Dedifferentiated amniotic fluid mesenchymal stem cell (primary cell): Measurements from ENCODE around the gene OSGIN1.

Experiments
- DNase-seq: peaks from one replicate; pipeline ENCODE4 v3.0.0-alpha.2; 2016; ENCODE audit errors: extremely low spot score

The OSGIN1 gene, protein sequence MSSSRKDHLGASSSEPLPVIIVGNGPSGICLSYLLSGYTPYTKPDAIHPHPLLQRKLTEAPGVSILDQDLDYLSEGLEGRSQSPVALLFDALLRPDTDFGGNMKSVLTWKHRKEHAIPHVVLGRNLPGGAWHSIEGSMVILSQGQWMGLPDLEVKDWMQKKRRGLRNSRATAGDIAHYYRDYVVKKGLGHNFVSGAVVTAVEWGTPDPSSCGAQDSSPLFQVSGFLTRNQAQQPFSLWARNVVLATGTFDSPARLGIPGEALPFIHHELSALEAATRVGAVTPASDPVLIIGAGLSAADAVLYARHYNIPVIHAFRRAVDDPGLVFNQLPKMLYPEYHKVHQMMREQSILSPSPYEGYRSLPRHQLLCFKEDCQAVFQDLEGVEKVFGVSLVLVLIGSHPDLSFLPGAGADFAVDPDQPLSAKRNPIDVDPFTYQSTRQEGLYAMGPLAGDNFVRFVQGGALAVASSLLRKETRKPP

DNA sequence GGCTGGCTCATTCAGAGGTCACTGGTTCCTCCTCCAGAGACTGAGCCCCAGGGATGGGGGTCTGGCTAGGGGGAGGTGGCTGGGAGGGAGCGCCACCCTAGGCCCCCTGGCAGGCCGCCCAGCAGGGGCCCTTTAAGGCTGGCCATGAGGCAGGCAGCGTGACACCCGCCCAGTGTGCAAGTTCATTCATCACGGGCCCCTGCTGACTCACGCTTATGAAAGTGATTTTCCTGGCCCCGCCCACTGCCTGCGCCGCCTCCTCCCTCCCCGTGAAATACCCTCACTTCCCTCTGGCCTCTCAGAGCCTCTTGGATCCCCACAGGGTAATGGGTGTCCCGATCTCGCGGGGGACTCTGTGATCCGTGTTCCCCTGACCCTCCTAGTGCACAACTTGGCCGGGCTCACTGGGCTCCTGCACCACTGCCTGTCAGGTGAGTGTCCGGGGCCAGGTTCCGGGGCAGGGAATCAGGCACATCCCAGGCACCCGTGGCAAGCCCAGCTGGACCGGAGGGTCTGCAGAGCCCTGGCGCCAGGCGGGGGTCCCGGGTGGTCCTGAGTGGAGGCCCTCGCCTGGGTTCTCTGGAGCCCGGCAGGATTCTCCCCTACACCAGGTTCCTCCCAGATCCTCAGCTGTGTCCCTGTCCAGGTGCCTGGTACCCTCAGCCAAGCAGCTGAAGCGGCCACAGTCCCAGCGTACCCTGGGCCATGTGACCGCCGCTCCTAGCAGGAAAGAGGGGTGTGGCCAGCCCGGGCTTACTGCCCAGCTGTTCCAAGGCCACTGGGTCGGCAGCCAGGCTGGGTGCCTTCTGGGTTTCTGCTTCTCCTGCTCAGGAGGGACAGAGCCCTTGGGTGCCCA, at the start of gene OSGIN1:
OSGIN1 (plus strand) TSS at position 301 of the 856 bp plus-strand sequence. CDS start 4,432 bp downstream, outside the sequence.
- peak; percentile 90 for DNase-seq

DNA sequence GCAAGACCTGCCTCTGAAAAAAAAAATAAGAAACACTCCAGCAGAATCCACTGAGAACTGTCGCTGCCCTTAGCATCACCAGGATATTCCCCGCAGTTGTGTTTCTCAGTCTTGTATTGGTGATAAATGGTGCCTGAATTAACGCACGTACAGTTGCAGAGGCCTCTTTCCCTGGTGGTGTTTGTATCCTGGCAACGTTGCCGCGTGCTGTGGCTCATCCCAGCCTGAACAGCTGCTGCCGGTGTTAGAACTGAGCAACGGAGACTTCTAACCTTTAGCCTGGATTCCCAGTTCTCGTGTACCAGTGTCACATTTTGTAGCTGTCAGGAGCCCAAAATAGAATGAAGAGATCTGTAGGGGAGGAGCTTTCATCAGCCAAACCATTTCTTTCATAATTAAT, 49.3 kb upstream of the OSGIN1 start:
- DNase-seq, result no peak

DNA sequence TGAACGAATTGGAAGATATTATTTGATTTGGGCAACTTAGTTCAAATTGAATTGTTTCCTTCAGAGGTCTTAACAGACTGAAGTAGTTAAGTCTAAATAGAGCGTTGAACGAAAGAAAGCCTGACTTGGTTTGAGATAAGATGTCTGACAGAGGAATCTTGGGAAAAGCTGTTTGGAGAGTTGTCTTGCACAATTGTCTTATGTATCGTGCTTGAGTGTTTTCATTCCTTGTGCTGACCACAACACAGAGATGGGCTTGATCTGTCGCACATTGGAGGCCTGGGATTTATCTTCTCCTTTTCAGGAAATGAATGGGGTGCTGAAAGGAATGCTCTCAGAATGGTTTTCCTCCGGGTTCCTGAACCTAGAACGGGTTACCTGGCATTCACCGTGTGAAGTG, 46.4 kb upstream of the OSGIN1 start:
- no peak for DNase-seq

DNA sequence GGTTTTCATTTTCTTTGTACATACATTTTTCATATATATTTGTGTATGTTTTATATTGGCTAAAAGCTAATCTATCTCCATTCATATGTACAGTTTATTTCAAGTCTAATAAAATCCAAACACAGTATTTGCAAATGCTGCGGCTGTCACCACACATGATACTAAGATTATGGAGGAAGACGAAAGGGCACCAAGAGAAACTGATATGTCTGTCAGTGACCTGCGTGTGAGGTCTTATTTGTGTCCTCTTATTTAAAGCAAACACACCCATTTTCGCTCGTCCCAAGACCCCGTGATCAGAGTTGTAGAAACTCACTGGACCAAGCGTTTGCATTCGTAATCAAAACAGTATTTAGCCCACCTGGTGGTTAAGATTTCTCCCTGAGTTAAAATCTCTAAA, 45.9 kb upstream of the OSGIN1 start:
- DNase-seq, result no peak

DNA sequence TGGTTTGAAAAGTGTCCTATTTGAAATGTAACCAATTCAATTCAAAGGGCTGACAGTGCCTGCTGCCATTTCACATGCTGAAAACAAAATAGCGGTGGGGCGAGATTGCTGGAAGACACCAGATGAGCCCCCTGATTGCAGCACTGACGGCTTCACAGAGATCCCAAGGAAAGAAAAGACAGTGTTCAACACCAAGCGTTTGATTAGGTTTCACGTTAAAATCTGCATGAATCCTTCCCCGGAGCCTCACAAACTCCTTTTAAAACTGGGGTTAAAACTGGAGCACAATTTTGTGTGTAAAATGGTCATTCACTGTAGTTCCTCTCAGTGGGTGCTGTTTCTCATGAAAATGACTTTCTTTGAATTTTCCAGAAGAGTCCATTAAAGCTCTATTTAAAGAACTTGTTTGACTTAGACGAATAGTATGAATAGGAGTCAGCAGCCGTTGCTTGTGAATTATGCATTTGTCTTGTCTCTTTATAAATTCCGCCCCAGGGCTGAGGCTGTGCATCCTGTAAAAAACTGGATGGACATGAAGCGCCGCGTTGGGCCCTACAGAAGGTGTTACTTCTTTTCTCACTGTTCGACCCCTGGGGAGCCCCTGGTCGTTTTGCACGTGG, 45.3 kb upstream of the OSGIN1 start:
- DNase-seq, result no peak

DNA sequence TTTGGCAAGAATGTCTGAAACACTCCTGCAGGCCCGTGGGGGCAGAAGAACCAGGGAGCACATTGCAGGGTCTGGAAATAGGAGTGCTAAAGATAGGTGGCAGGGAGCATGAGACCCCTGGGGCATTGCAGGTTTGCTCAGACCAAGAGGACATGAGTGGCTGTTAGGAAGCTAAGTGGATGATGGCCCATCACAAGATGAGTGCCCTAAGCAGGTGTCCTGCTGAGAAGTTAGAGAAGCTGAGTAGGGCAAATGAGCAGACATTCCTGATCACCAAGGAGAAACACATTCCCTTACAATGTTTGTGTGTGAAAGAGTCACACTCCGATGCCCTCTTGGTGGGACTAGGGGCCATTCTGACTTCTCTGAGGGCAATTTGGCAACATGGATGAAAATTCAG, 44.2 kb upstream of the OSGIN1 start:
- no peak for DNase-seq

DNA sequence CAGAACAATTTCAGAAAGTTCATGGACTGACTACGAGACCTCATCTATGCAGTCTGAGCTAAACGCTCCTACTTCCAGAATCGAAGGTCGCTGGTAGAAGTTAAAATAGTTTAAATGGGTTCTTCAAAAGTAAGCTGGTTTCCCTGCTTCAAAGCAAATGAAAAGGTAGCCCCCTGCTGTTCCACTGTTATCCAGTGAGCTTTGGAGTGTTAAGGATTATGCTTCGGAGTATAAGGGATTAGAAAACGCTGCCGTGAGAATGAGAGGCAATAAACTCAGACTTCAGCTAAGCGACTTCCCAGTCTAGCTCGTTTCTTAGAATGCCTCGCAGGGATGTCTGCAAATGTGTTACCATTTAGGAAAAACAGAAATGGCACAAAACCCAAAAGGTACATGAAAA, 41.8 kb upstream of the OSGIN1 start:
- DNase-seq, result no peak

DNA sequence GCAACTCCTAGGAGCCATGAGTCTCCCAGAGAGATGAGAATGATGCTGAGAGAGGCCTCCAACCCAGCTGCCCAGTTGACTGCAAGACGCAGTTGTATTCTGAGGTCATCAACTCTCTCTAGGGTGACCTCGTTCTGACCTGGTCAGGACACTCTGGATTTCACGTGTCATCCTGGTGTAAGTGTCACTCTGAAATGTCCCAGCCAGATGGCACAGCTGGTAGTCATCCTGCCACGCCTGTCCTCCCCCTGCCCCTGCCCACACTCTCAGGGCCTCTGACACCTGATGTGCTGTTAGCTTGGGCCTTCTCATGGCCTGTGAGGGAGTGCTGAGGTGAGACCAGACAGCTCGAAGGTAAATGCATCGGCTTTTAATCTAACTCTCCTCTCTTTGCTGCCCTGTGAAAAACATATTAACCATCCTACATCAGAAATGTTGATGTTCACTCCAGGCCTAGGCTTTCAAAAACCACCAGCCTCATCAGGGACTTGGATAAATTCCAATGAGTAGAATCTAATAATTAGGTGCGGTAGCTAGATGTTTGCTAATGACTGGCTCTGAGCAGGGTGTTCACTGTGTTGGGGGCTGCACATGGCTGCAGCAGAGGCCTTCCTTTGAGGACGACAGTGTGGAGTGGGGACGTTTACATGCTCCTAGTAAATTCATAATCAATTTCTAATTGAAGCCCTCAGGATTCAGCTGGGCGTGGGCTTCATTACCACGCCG, 40.4 kb upstream of the OSGIN1 start:
- DNase-seq, result no peak

DNA sequence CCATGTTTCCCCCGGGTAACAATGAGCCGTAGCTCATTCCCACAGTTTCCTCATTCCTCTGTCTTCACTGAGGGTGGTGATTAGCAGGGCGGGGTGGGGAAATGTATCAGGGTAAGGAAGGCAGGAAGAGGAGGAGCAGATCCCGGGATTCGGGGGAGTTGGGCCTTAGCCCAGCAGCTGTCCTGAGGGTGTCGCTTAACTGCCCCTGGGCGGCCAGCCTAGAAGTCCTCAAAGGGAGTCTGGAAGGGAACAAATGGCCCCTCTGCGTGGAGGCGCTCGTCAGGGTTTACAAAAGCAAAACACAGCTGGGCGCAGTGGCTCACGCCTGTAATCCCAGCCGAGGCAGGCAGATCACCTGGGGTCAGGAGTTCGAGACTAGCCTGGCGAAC, 39.8 kb upstream of the OSGIN1 start:
- DNase-seq, result no peak

DNA sequence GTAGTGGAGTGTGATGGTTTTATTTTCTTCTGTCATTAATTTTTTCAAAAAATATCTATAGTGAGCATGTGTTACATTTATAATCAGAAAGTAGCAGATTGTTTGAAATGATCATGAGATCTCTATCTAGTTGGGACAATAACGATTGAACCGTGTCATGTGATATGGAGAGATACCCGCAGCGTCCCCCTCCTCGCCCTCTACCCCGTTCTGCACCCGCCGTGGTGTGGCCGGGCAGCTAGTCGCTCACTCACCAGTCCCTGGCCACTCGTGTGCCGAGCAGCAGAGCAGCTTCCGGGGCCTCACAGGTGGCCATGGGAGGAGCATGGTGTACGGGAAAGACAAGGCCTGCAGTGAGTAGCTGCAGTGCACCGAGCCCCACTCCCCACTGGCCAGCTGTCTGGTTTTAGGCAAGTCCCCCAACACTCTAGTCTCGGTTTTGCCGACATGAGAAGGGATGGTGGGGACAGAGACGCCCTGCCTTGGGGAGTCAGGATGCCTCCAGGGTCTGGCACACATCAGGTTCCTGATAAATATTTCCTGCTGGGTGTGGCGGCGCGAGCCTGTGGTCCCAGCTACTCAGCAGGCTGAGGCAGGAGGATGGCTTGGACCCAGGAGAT, 38.8 kb upstream of the OSGIN1 start:
- DNase-seq, result no peak

DNA sequence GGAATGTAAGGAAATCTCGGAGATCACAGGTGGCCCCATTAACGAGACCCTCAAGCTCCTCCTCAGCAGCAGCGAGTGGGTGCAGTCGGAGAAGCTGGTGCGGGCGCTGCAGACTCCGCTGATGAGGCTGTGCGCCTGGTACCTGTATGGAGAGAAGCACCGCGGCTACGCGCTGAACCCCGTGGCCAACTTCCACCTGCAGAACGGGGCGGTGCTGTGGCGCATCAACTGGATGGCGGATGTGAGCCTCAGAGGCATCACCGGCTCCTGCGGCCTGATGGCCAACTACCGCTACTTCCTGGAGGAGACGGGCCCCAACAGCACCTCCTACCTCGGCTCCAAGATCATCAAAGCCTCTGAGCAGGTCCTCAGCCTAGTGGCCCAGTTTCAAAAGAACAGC, 38.0 kb upstream of the OSGIN1 start:
- DNase-seq, result no peak

DNA sequence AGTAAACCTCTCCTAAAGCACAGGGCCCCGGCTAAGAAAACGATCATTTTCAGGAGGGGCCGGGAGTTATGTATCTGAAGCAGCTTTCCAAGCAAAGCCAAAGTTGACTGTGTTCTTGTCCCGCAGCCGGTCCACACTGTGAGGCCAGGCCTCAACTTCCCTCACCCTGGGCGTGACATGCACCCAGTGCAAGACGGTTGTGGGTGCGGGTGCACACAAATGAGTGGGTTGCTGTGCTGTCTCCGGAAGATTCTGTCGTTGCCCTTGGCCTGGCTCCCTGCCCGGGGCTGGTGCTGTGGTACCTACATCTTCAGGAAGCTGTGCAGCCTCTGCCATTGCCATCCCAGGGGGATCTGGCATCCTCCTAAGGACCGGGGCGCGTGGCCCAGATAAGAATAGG, 37.5 kb upstream of the OSGIN1 start:
- DNase-seq, result no peak

DNA sequence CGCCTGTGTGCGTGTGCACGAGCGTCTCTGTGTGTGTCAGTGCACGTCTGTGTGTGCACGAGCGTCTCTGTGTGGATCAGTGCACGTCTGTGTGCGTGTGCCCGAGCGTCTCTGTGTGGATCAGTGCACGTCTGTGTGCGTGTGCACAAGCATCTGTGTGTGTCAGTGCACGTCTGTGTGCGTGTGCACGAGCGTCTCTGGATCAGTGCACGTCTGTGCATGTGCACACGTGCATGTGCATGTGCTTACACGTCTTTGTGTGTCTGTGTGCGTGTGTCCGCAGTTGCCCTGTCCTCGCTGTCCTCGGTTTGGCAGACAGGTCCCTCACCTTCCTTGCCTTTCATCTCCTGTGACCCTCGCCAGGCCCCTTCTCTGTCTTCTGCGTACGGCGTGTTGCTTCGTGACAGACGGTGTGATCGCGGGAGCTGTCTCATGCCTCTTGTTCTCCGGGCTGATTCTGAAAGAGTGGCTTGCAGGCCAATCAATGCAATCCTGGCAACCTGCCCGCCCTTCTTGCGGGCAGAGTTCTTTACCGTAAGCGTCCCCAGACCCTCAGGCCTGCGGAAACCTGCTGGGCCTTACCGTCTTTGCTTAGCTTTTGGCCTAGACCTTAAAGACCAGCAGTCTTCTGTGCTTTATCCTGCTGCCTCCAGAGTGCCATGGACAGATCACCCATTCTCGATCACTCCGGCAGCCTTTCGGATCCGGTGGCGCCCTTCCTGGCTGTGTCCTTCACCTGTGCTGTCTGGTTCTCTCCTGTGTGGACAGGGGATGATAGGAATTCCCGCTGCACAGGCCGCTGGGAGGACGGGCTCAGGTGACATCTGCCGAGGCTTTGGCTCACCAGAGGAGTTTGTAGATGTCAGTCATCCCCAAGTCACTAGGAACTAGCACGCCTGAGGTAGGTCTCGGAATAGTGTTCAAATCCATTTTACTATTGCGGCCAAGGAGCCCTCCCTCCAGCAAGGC, 35.6 kb upstream of the OSGIN1 start:
- no peak for DNase-seq

DNA sequence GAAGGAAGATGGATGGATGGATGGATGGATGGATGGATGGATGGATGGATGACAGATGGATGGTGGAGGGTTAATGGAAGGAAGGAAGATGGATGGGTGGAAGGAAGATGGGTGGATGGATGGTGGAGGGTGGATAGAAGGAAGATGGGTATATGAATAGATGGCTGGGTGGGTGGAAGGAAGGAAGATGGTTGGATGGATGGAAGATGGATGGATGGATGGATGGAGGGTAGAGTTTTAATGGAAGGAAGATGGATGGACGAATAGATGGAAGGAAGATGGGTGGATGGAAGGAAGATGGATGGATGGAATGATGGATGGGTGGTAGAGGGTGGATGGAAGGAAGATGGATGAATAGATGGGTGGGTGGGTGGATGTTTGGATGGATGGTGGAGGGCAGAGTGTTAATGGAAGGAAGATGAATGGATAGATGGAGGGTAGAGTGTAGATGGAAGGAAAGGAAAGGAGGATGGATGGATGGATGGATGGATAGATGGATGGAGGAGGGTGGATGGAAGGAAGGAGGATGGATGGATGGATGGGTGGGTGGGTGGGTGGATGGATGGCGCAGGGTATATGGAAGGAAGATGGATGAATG, 32.0 kb upstream of the OSGIN1 start:
- no peak for DNase-seq

DNA sequence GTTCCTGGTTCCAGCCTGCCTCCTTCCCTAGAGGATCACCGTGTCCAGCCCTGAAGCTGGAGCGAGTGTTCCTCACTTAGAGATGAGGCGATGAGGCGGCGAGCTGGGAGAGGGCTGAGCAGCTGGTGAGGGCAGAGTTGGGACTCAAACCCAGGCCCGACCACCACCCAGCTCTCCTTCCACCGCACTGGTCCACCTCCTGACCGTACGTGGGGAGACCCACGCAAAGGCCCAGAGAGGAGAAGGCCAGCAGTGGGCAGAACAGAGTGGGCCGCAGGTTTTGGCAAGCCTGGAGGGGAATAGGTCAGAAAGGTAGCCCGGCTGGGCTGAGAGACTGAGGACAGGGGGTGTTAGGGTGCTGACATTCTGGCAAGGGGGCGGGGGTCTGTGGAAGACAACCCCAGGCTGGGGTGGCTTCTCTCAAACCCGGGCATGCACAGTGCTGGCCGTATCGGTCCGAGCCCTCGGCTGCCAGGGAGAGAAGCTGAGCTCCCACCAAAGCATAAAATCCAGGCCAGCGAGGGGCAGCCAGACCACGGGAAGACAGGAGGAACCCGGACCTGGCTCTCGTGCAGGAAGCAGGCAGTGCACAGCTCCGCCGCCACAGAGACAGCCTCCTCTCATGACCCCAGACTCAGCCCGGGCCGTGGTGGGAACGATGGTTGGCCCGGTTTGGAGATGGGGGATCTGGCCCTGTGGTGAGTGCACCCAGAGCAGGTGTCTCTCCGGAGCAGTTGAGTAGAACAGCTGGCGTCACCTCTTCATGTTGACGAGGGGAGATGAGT, 29.3 kb upstream of the OSGIN1 start:
- no peak for DNase-seq

DNA sequence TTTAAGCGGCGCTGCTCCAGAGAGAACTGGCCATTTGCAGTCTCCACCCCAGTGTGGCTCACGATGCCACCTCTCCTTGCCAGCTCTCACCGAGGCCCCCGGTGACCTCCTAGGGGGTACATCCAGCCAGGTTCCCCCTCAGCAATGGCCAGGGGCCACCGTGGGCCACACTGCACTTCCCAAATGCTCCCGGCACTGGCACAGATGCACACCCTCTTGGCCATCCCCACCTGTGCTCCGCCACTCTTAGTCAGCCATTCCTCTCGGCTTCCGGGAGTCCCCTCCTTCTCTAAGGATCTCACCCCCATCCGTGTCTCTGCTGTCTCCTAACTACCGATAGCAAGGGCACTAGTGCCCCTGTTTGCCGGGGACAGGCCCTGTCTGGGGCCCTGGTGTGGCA, 28.4 kb upstream of the OSGIN1 start:
- no peak for DNase-seq

DNA sequence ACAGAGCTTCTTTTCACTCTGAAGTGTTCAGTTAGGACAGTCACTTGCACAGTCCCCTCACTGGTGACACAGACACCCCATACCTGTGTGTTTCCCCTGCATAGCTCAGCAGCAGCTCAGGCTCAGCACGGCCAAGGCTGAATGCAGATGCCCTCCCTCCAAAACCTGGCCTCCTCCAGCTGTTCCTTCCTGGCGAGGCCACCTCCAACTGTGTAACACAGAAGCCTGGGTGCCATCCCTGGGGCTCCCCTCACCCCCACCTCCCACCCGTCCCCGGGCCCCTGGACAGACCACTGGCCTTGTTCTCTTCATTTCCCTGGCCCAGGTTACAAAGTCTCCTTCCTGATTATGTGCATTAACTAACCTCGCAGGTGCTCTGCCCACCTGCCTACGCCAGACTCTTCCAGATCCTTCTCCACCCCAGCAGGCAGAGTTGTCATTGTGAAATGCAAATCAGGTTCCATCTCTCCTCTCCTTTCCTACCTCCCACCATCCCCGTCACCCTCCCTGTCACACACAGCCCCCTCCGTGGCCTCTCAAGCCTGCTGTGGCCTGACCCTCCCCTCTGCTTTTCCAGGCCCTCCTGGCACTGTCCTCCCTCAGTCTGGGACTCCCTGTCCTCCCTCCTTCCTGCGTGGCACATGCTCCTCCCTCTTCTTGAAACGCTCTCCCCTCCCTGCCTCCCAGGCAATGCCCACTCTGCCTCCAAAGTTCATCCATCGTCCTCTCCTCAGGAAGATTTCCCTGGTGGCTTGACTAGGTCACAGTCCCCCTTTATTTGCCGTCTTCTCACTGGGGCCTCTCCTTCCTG, 27.7 kb upstream of the OSGIN1 start:
- DNase-seq, result no peak
